Smooth muscle cell (in vitro differentiated cells): Measurements from ENCODE around the gene STK10. TPM values are rescaled to one million over a fixed set of nuclear protein-coding genes. Genes with fewer than 3 reads are reported as not detected.

ENCODE experiments used
- DNase-seq: peaks from one replicate; lab custom pipeline; 2025; ENCODE audit not compliant: unreplicated experiment; lab: John Stamatoyannopoulos, UW
- H2AFZ ChIP-seq: fragments of 200-600 bp; sonication (generic); 2 replicates; pipeline ENCODE4 v1.6.0; 2016; ENCODE audit warnings: antibody characterized with exemption, low read depth, mild to moderate bottlenecking
- H3F3A ChIP-seq: fragments of 200-600 bp; sonication (generic); 2 replicates; pipeline ENCODE4 v1.6.0; 2017; ENCODE audit warnings: antibody characterized with exemption, low read depth
- H3K27ac ChIP-seq: fragments of 200-600 bp; sonication (generic); 2 replicates; pipeline ENCODE4 v1.5.1; 2016; ENCODE audit warnings: low read depth, mild to moderate bottlenecking
- H3K27me3 ChIP-seq: fragments of 200-600 bp; sonication (generic); 2 replicates; pipeline ENCODE4 v1.6.1; 2016; ENCODE audit warnings: low read depth, mild to moderate bottlenecking
- H3K36me3 ChIP-seq: fragments of 200-600 bp; sonication (generic); 2 replicates; pipeline ENCODE4 v1.5.1; 2016; ENCODE audit warnings: low read depth
- H3K4me1 ChIP-seq: fragments of 200-600 bp; sonication (generic); 2 replicates; pipeline ENCODE4 v1.5.1; 2016; ENCODE audit warnings: low read depth
- H3K4me2 ChIP-seq: fragments of 200-600 bp; sonication (generic); 2 replicates; pipeline ENCODE4 v1.6.0; 2016; ENCODE audit warnings: mild to moderate bottlenecking
- H3K4me3 ChIP-seq: fragments of 200-600 bp; sonication (generic); 2 replicates; pipeline ENCODE4 v1.5.1; 2016; ENCODE audit warnings: mild to moderate bottlenecking
- H3K79me2 ChIP-seq: fragments of 200-600 bp; sonication (generic); 2 replicates; pipeline ENCODE4 v1.6.0; 2016; ENCODE audit warnings: low read depth, mild to moderate bottlenecking
- H3K9ac ChIP-seq: fragments of 200-600 bp; sonication (generic); 2 replicates; pipeline ENCODE4 v1.6.0; 2016; ENCODE audit warnings: low read depth
- H3K9me3 ChIP-seq: fragments of 200-600 bp; sonication (generic); replicated peaks from 2 replicates; pipeline ENCODE4 v1.5.1; 2016; ENCODE audit warnings: low read depth
- H4K20me1 ChIP-seq: fragments of 200-600 bp; sonication (generic); 2 replicates; pipeline ENCODE4 v1.6.0; 2016; ENCODE audit warnings: low read depth
- WGBS: methylation state at CpG from one replicate; pipeline ENCODE4 v1.1.7; 2016; ENCODE audit warnings: low lambda C conversion rate; 5-methylcytosine and 5-hydroxymethylcytosine counted together
- polyA plus RNA-seq: library from polyadenylated mRNA; unstranded; fragments of >200 nt; fragmentation: Nextera tagmentation; extraction: Ambion mirVana; gene quantifications from 2 replicates; pipeline ENCODE4 v1.2.1, GENCODE V29; 2016
- total RNA-seq: library from RNA; depleted of rRNA; stranded (reverse); fragments of >200 nt; gene quantifications from 2 replicates; pipeline ENCODE4 v1.2.3, GENCODE V29; 2014
- TF ChIP-seq, protein P1 (sequence below): fragments of 200-600 bp; sonication (generic); IDR thresholded peaks from 2 replicates; pipeline ENCODE4 v1.5.1; 2017; ENCODE audit warnings: borderline replicate concordance, mild to moderate bottlenecking, antibody characterized with exemption; ENCODE audit not compliant: insufficient read depth, poor library complexity, severe bottlenecking

The STK10 gene
- total and polyA plus RNA-seq, 2 experiments from 2014 or later = 10.7 to 26.0 TPM

DNA sequence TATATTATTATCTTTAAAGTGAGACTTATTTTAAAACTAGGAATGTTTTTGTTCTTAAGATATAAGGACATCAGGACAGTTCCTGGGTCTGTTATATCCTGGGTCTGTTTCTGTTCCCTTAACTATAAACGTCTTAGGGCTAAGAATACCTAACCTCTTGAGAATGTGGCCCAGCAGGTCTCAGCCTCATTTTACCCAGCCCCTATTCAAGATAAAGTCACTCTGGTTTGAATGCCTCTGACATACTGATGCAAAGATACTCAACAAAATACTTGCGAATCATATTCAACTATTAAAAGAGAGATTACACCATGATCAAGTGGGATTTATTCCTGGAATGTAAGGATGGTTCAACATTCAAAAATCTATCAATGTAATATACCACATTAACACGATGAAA, 51.0 kb downstream of the STK10 start:
- Histone ChIP-seq H3K27ac (no peak overlapping the region), H4K20me1 (peaks cover 5% of the 10 kb centered on the region), H3K27me3 (no peaks in the 10 kb centered on the region), H3K4me3 (no peak overlapping the region), H3K4me2 (no peak overlapping the region), H2AFZ (no peak overlapping the region), H3F3A (peaks cover 5% of the 10 kb centered on the region), H3K36me3 (no peaks in the 10 kb centered on the region), H3K9me3 (peaks cover 4% of the 10 kb centered on the region), H3K9ac (no peak overlapping the region), H3K4me1 (no peaks in the 10 kb centered on the region), H3K79me2 (peaks cover 10% of the 10 kb centered on the region)
- DNase-seq = no peak
- TF ChIP-seq, protein P1, sequence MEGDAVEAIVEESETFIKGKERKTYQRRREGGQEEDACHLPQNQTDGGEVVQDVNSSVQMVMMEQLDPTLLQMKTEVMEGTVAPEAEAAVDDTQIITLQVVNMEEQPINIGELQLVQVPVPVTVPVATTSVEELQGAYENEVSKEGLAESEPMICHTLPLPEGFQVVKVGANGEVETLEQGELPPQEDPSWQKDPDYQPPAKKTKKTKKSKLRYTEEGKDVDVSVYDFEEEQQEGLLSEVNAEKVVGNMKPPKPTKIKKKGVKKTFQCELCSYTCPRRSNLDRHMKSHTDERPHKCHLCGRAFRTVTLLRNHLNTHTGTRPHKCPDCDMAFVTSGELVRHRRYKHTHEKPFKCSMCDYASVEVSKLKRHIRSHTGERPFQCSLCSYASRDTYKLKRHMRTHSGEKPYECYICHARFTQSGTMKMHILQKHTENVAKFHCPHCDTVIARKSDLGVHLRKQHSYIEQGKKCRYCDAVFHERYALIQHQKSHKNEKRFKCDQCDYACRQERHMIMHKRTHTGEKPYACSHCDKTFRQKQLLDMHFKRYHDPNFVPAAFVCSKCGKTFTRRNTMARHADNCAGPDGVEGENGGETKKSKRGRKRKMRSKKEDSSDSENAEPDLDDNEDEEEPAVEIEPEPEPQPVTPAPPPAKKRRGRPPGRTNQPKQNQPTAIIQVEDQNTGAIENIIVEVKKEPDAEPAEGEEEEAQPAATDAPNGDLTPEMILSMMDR = no peak
- 76% methylated on average over 3 of the region's 3 CpGs for WGBS

DNA sequence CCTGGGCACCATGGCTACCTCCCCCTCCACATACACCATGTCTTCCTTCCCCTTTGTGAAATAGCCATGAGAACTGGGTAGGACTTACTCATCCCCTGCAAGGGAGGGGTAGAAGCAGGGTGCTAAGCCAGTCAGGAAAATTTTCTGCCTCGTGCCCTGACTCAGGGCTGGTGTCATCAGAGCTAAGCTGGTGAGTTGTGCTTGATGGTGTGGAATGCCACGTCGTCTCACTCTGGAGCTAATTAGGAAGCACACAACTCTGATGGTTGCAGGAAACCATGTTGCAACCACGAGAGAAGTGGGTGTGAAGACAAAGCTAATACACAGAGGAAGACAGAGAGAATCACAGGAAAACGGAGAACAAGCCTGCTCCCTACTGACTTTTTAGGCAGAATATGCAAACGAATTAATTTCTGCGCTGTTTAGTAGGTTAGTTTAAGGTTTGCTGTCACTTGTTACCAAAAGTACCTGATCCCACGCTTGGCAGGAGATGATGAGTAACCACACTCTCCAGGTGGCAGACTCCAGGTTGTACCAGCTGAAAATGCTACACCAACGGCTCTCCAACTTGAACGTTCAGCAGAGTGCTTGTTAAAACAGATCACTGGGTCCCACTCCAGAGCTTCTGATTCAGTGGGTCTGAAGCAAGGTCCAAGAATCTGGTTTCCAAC, 54.5 kb downstream of the STK10 start:
- no peak overlapping the region for H3K4me3 ChIP-seq
- H3F3A ChIP-seq = no peaks in the 10 kb centered on the region
- no peak overlapping the region for H3K4me2 ChIP-seq
- peaks cover 5% of the 10 kb centered on the region for H4K20me1 ChIP-seq
- 47% methylated on average over 10 of the region's 10 CpGs for WGBS
- H3K27ac ChIP-seq = peak overlapping the region; percentile 86
- H3K79me2 ChIP-seq = peaks cover 10% of the 10 kb centered on the region
- no peak for DNase-seq
- peaks cover 4% of the 10 kb centered on the region for H3K9me3 ChIP-seq
- TF ChIP-seq, protein P1 = no peak
- H3K36me3 ChIP-seq = no peaks in the 10 kb centered on the region
- no peaks in the 10 kb centered on the region for H3K4me1 ChIP-seq
- H3K9ac ChIP-seq = peak overlapping the region; percentile 69
- H3K27me3 ChIP-seq = no peaks in the 10 kb centered on the region
- H2AFZ ChIP-seq = no peak overlapping the region

DNA sequence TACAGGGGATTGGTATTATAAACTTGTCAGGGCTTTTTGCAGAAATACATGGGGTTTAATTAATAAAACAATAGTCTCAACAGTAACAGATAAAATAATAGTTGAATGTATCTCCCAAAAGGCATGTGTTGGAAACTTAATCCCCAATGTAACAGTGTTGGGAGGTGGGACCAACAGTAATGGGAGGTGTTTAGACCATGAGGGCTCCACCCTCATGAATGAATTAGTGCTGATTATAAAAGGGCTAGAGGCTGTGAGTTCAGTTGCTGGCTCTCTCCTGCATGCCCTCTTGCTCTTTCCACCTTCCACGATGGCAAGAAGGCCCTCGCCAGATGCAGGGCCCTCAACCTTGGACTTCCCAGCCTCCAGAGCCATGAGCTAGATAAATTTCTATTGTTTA, 56.3 kb downstream of the STK10 start:
- peaks cover 7% of the 10 kb centered on the region for H4K20me1 ChIP-seq
- TF ChIP-seq, protein P1 = no peak
- H3K79me2 ChIP-seq = peaks cover 5% of the 10 kb centered on the region
- no peak overlapping the region for H3K9ac ChIP-seq
- no peak overlapping the region for H3K27ac ChIP-seq
- no peak overlapping the region for H3K4me3 ChIP-seq
- no peaks in the 10 kb centered on the region for H3K27me3 ChIP-seq
- no peaks in the 10 kb centered on the region for H3K36me3 ChIP-seq
- H3F3A ChIP-seq = no peaks in the 10 kb centered on the region
- no peak for DNase-seq
- peaks cover 4% of the 10 kb centered on the region for H3K9me3 ChIP-seq
- WGBS = 100% methylated on average over 2 of the region's 2 CpGs
- H3K4me2 ChIP-seq = no peak overlapping the region
- H3K4me1 ChIP-seq = no peaks in the 10 kb centered on the region
- H2AFZ ChIP-seq = no peak overlapping the region
